H1 (cell line): Measurements from ENCODE around the gene AHRR. TPM values are rescaled to one million over a fixed set of nuclear protein-coding genes. Genes with fewer than 3 reads are reported as not detected.

Experiments
- CTCF ChIA-PET: fragments of 300-600 bp; sonication (Branson Sonifier 250); formaldehyde crosslinking; loops from one replicate; lab custom pipeline; 2021; ENCODE audit not compliant: partially characterized antibody; lab: Charles Lee
- POLR2A ChIA-PET: fragments of 300-600 bp; sonication (Branson Sonifier 250); formaldehyde crosslinking; loops from one replicate; lab custom pipeline; 2021; ENCODE audit warnings: inconsistent platforms; ENCODE audit not compliant: partially characterized antibody; lab: Charles Lee
- DNase-seq, 2 experiments: peaks; one replicate each; pipeline versions ENCODE4 v3.0.0 to v3.0.0-alpha.2; 2010 to 2022; ENCODE audit warnings: low spot score in 2 of 2, low read depth in 1 of 2, mixed read lengths in 1 of 2
- FAIRE-seq: peaks from 2 replicates; lab custom pipeline; 2011; peaks lifted over from hg19 to GRCh38; lab: Jason Lieb, UNC
- H2AFZ ChIP-seq: 2 replicates; pipeline ENCODE4 v1.8.1; 2012; ENCODE audit warnings: low read length, inconsistent platforms
- H2AK5ac ChIP-seq: 2 replicates; pipeline ENCODE4 v1.6.1; 2013; ENCODE audit warnings: low read depth, low read length
- H2BK120ac ChIP-seq: replicated peaks from 2 replicates; pipeline ENCODE3; 2013; ENCODE audit warnings: low read depth, low read length, inconsistent platforms
- H2BK12ac ChIP-seq: 2 replicates; pipeline ENCODE4 v1.6.1; 2013; ENCODE audit warnings: low read depth, low read length
- H2BK15ac ChIP-seq: 2 replicates; pipeline ENCODE4 v1.6.1; 2013; ENCODE audit warnings: low read length
- H2BK20ac ChIP-seq: 2 replicates; pipeline ENCODE4 v1.6.1; 2013; ENCODE audit warnings: low read length
- H2BK5ac ChIP-seq: 2 replicates; pipeline ENCODE4 v1.6.1; 2013; ENCODE audit warnings: low read depth, low read length
- H3K14ac ChIP-seq: 2 replicates; pipeline ENCODE4 v1.6.1; 2013; ENCODE audit warnings: inconsistent platforms; ENCODE audit not compliant: insufficient read length
- H3K18ac ChIP-seq: 2 replicates; pipeline ENCODE4 v1.6.1; 2013; ENCODE audit warnings: low read length; ENCODE audit errors: extremely low read depth
- H3K23ac ChIP-seq: 2 replicates; pipeline ENCODE4 v1.6.1; 2013; ENCODE audit warnings: inconsistent platforms; ENCODE audit not compliant: insufficient read length
- H3K23me2 ChIP-seq: 2 replicates; pipeline ENCODE4 v1.6.1; 2013; ENCODE audit warnings: low read depth, low read length
- H3K27ac ChIP-seq: 2 replicates; pipeline ENCODE4 v1.6.1; 2011; ENCODE audit warnings: low read depth, low read length, inconsistent platforms
- H3K27me3 ChIP-seq, 4 experiments: replicated peaks in 1 of 4; 1 replicate in 1 of 4; 2 replicates in 3 of 4; pipeline versions ENCODE4 v1.6.1 to v1.8.1; 2011 to 2013; ENCODE audit warnings: low read length in 3 of 4, mild to moderate bottlenecking in 3 of 4, inconsistent platforms in 2 of 4, mixed read lengths in 2 of 4, moderate library complexity in 1 of 4; ENCODE audit not compliant: control insufficient read depth in 3 of 4, insufficient read depth in 3 of 4; ENCODE audit errors: extremely low read depth in 1 of 4
- H3K36me3 ChIP-seq, 4 experiments: 2 replicates each; pipeline versions ENCODE4 v1.6.1 to v1.8.1; 2011 to 2013; ENCODE audit warnings: mild to moderate bottlenecking in 4 of 4, low read length in 3 of 4, moderate library complexity in 2 of 4, control low read depth in 1 of 4, inconsistent platforms in 1 of 4; ENCODE audit not compliant: insufficient read depth in 4 of 4, control insufficient read depth in 2 of 4
- H3K4ac ChIP-seq: replicated peaks from 2 replicates; pipeline ENCODE3; 2013; ENCODE audit warnings: low read length, low read depth, mixed read lengths, inconsistent platforms; ENCODE audit not compliant: insufficient read length
- H3K4me1 ChIP-seq, 4 experiments: replicated peaks in 1 of 4; 1 replicate in 1 of 4; 2 replicates in 3 of 4; pipeline versions ENCODE4 v1.6.1 to v1.8.1; 2011 to 2013; ENCODE audit warnings: low read length in 3 of 4, inconsistent platforms in 2 of 4, mixed read lengths in 1 of 4; ENCODE audit not compliant: insufficient read depth in 4 of 4, control insufficient read depth in 3 of 4
- H3K4me2 ChIP-seq, 2 experiments: 2 replicates each; pipeline versions ENCODE4 v1.6.1 to v1.8.1; 2011 to 2013; ENCODE audit warnings: low read depth in 2 of 2, low read length in 2 of 2, control low read depth in 1 of 2, inconsistent platforms in 1 of 2, mild to moderate bottlenecking in 1 of 2; ENCODE audit not compliant: insufficient read depth in 1 of 2
- H3K4me3 ChIP-seq, 4 experiments: fragments of 200-600, 300-600 bp in 1 of 4; sonication (generic), shearing (Covaris generic), sonication (Bioruptor Twin) in 1 of 4; 2 replicates each; pipeline versions ENCODE4 v1.5.1 to v1.8.1; 2011 to 2016; ENCODE audit warnings: low read length in 4 of 4, low read depth in 3 of 4, control low read depth in 2 of 4, inconsistent platforms in 2 of 4, mild to moderate bottlenecking in 2 of 4, mixed read lengths in 1 of 4, moderate library complexity in 1 of 4; ENCODE audit not compliant: insufficient read depth in 2 of 4; ENCODE audit errors: extremely low read depth in 1 of 4
- H3K56ac ChIP-seq: replicated peaks from 2 replicates; pipeline ENCODE3; 2013; ENCODE audit warnings: low read depth, mild to moderate bottlenecking, mixed read lengths, low read length, inconsistent platforms; ENCODE audit not compliant: insufficient read length
- H3K79me1 ChIP-seq: 2 replicates; pipeline ENCODE4 v1.6.1; 2013; ENCODE audit warnings: low read depth, low read length, control low read depth
- H3K79me2 ChIP-seq, 2 experiments: 2 replicates each; pipeline versions ENCODE4 v1.6.1 to v1.8.1; 2012 to 2013; ENCODE audit warnings: low read length in 2 of 2, mild to moderate bottlenecking in 2 of 2, inconsistent platforms in 1 of 2; ENCODE audit not compliant: insufficient read depth in 2 of 2, control insufficient read depth in 1 of 2
- H3K9ac ChIP-seq, 4 experiments: replicated peaks in 1 of 4; 1 replicate in 1 of 4; 2 replicates in 3 of 4; pipeline versions ENCODE4 v1.6.1 to v1.8.1; 2011 to 2013; ENCODE audit warnings: low read depth in 3 of 4, low read length in 3 of 4, control low read depth in 2 of 4, mild to moderate bottlenecking in 2 of 4, moderate library complexity in 2 of 4, inconsistent platforms in 1 of 4; ENCODE audit errors: extremely low read depth in 1 of 4
- H3K9me3 ChIP-seq, 2 experiments: 2 replicates each; pipeline versions ENCODE4 v1.6.1 to v1.8.1; 2012 to 2013; ENCODE audit warnings: mild to moderate bottlenecking in 2 of 2, moderate library complexity in 2 of 2, control low read depth in 1 of 2, inconsistent platforms in 1 of 2, low read depth in 1 of 2, low read length in 1 of 2, mixed read lengths in 1 of 2; ENCODE audit not compliant: insufficient read depth in 2 of 2
- H4K20me1 ChIP-seq, 2 experiments: replicated peaks in 1 of 2; 2 replicates each; pipeline versions ENCODE3 to v1.8.1; 2011 to 2013; ENCODE audit warnings: inconsistent platforms in 2 of 2, low read length in 2 of 2, mild to moderate bottlenecking in 1 of 2; ENCODE audit not compliant: insufficient read depth in 2 of 2, control insufficient read depth in 1 of 2
- H4K5ac ChIP-seq: 2 replicates; pipeline ENCODE4 v1.6.1; 2013; ENCODE audit warnings: low read length, low read depth, mixed read lengths, inconsistent platforms; ENCODE audit not compliant: insufficient read length
- H4K8ac ChIP-seq: 2 replicates; pipeline ENCODE4 v1.8.0; 2013; ENCODE audit warnings: mild to moderate bottlenecking, moderate library complexity, low read length, inconsistent platforms; ENCODE audit not compliant: insufficient read depth; ENCODE audit errors: extremely low read depth
- H4K91ac ChIP-seq: replicated peaks from 2 replicates; pipeline ENCODE3; 2013; ENCODE audit warnings: low read length, mixed read lengths, inconsistent platforms; ENCODE audit not compliant: insufficient read length
- WGBS, 2 experiments: shearing (Covaris generic) in 1 of 2; methylation state at CpG; one replicate each; pipeline versions ENCODE4 v1.1.6 to v1.1.7; 2013 to 2015; ENCODE audit warnings: low lambda C conversion rate in 2 of 2, mixed read lengths in 2 of 2, inconsistent platforms in 1 of 2, low coverage in 1 of 2, missing lambda C conversion rate in 1 of 2; ENCODE audit not compliant: insufficient replicate concordance in 2 of 2, insufficient coverage in 1 of 2, insufficient read length in 1 of 2; ENCODE audit errors: extremely low coverage in 1 of 2, missing lambda C conversion rate in 1 of 2; 5-methylcytosine and 5-hydroxymethylcytosine counted together
- polyA plus RNA-seq, 7 experiments: library from polyadenylated mRNA; depleted of rRNA in 3 of 7; stranded (reverse) in 5 of 7; unstranded in 2 of 7; fragments of >200 nt in 5 of 7; fragments of 200-250 nt in 2 of 7; gene quantifications; 1 replicate in 5 of 7; 2 replicates in 1 of 7; 4 replicates in 1 of 7; pipeline versions ENCODE4 v1.2.1 to v1.2.3, GENCODE V29; 2011 to 2013; ENCODE audit warnings: missing spikeins in 2 of 7, mixed read lengths in 2 of 7
- total RNA-seq: library from RNA; stranded (reverse); fragmentation: NEBNext Ultra II Directional; extraction: Animal tissue kit (Norgen Biotek cat#: 25700); gene quantifications from 2 replicates; pipeline ENCODE4 v1.2.1, GENCODE V29; 2021

Gene AHRR
- total and polyA plus RNA-seq, 2 of the 8 experiments (the other 6 are each of a cell fraction or from before 2014, with no cell fraction given) = 0.41 to 0.80 TPM

GRCh38 chr5:285991-286557, 35.4 kb upstream of the AHRR start:
- Histone ChIP-seq H3K56ac (no peak overlapping the region), H3K23ac (no peak overlapping the region), H3K4me1 (no peaks in the 10 kb centered on the region), H2BK120ac (no peak overlapping the region), H3K4ac (no peak overlapping the region), H3K4me2 (no peak overlapping the region), H3K9ac (no peak overlapping the region), H3K79me1 (peaks cover 15% of the 10 kb centered on the region; the same call in 1 of the 2 replicates), H2BK20ac (no peak overlapping the region), H3K9me3 (peaks cover 14 to 18% of the 10 kb centered on the region in 2 experiments; a peak in 3 of 4 replicates), H4K91ac (no peak overlapping the region), H2BK5ac (no peak overlapping the region), H4K20me1 (peaks cover 0 to 4% of the 10 kb centered on the region in 2 experiments), H3K18ac (no peak overlapping the region), H3K23me2 (no peaks in the 10 kb centered on the region), H4K5ac (no peak overlapping the region), H3K27me3 (no peaks in the 10 kb centered on the region), H3K79me2 (peaks cover 4 to 61% of the 10 kb centered on the region in 2 experiments; a peak in 3 of 4 replicates), H3K36me3 (peaks cover 0 to 8% (median 2%) of the 10 kb centered on the region in 4 experiments; a peak in 5 of 8 replicates), H3K27ac (no peak overlapping the region), H2BK12ac (no peak overlapping the region), H4K8ac (no peak overlapping the region), H2AK5ac (no peak overlapping the region), H3K14ac (no peak overlapping the region), H3K4me3 (no peak overlapping the region), H2BK15ac (no peak overlapping the region), H2AFZ (no peak overlapping the region)
- FAIRE-seq = no peak
- 91% methylated on average over 13 of the region's 14 CpGs; no CpG with 5 or more reads in 1 of the 2 experiments for WGBS, 2 experiments
- no peak for DNase-seq
- POLR2A ChIA-PET = no interaction called here
- CTCF ChIA-PET = interaction anchor here (1.4 to 4.4 kb wide), 5 partner anchors 13 to 145 kb away, joined by 3 to 16 read pairs (median 4); no protein-coding TSS in a partner anchor
